Endodermal cell (in vitro differentiated cells): Measurements from ENCODE around the gene RASEF. TPM values are rescaled to one million over a fixed set of nuclear protein-coding genes. Genes with fewer than 3 reads are reported as not detected.

Source experiments
- DNase-seq: peaks from one replicate; pipeline ENCODE4 v3.0.0-alpha.2; 2017
- H3K27ac ChIP-seq: 2 replicates; pipeline ENCODE4 v1.5.1; 2013; ENCODE audit warnings: mild to moderate bottlenecking, low read depth, low read length, moderate library complexity
- H3K27me3 ChIP-seq: 2 replicates; pipeline ENCODE4 v1.6.1; 2013; ENCODE audit warnings: mild to moderate bottlenecking, low read length, moderate library complexity; ENCODE audit not compliant: insufficient read depth, control insufficient read depth, poor library complexity, severe bottlenecking
- H3K36me3 ChIP-seq: 2 replicates; pipeline ENCODE4 v1.7.0; 2013; ENCODE audit warnings: mild to moderate bottlenecking, low read length, moderate library complexity; ENCODE audit not compliant: control insufficient read depth, insufficient read depth
- H3K4me1 ChIP-seq: one replicate; pipeline ENCODE4 v1.7.0; 2013; ENCODE audit warnings: low read length; ENCODE audit not compliant: control insufficient read depth, insufficient read depth
- H3K4me3 ChIP-seq: 2 replicates; pipeline ENCODE4 v1.5.1; 2013; ENCODE audit warnings: mild to moderate bottlenecking, low read length, moderate library complexity
- H3K9ac ChIP-seq: 2 replicates; pipeline ENCODE4 v1.6.1; 2013; ENCODE audit warnings: mild to moderate bottlenecking, low read length, moderate library complexity; ENCODE audit not compliant: poor library complexity, severe bottlenecking; ENCODE audit errors: extremely low read depth
- H3K9me3 ChIP-seq: 2 replicates; pipeline ENCODE4 v1.6.1; 2013; ENCODE audit warnings: mild to moderate bottlenecking, low read length, moderate library complexity; ENCODE audit not compliant: control insufficient read depth
- H3K27ac Mint-ChIP-seq: 2 replicates; pipeline ENCODE4 v1.8.0; 2020; ENCODE audit warnings: mixed read lengths
- H3K27me3 Mint-ChIP-seq: 2 replicates; pipeline ENCODE4 v1.8.0; 2021; ENCODE audit warnings: mild to moderate bottlenecking, mixed read lengths; ENCODE audit not compliant: insufficient read depth
- H3K36me3 Mint-ChIP-seq: 2 replicates; pipeline ENCODE4 v1.8.0; 2020; ENCODE audit warnings: low read depth, mixed read lengths
- H3K4me1 Mint-ChIP-seq: 2 replicates; pipeline ENCODE4 v1.8.0; 2020; ENCODE audit warnings: mixed read lengths
- H3K4me3 Mint-ChIP-seq: 2 replicates; pipeline ENCODE4 v1.8.0; 2020; ENCODE audit warnings: mild to moderate bottlenecking, moderate library complexity, mixed read lengths
- H3K9me3 Mint-ChIP-seq: 2 replicates; pipeline ENCODE4 v1.8.0; 2020; ENCODE audit warnings: mild to moderate bottlenecking, mixed read lengths
- CTCF ChIP-seq: fragments of 200-600 bp; sonication (generic); conservative IDR thresholded peaks from 2 replicates; pipeline ENCODE4 v1.5.0; 2021; ENCODE audit warnings: antibody characterized with exemption, mild to moderate bottlenecking
- WGBS, 2 experiments: methylation state at CpG; one replicate each; pipeline versions ENCODE4 v1.1.5 to v1.1.7; 2013; ENCODE audit warnings: missing lambda C conversion rate in 2 of 2, mixed read lengths in 1 of 2; ENCODE audit not compliant: insufficient coverage in 1 of 2, insufficient read length in 1 of 2; 5-methylcytosine and 5-hydroxymethylcytosine counted together
- total RNA-seq, 2 donors: library from RNA; stranded (reverse); fragmentation: NEBNext Ultra II Directional in 1 of 2; extraction: Animal tissue kit (Norgen Biotek cat#: 25700) in 1 of 2; gene quantifications; 2 replicates in 1 of 2; 3 replicates in 1 of 2; pipeline ENCODE4 v1.2.1, GENCODE V29; 2021

The RASEF gene
- total RNA-seq, 2 donors from 2014 or later = 1.1 to 1.7 TPM

DNA sequence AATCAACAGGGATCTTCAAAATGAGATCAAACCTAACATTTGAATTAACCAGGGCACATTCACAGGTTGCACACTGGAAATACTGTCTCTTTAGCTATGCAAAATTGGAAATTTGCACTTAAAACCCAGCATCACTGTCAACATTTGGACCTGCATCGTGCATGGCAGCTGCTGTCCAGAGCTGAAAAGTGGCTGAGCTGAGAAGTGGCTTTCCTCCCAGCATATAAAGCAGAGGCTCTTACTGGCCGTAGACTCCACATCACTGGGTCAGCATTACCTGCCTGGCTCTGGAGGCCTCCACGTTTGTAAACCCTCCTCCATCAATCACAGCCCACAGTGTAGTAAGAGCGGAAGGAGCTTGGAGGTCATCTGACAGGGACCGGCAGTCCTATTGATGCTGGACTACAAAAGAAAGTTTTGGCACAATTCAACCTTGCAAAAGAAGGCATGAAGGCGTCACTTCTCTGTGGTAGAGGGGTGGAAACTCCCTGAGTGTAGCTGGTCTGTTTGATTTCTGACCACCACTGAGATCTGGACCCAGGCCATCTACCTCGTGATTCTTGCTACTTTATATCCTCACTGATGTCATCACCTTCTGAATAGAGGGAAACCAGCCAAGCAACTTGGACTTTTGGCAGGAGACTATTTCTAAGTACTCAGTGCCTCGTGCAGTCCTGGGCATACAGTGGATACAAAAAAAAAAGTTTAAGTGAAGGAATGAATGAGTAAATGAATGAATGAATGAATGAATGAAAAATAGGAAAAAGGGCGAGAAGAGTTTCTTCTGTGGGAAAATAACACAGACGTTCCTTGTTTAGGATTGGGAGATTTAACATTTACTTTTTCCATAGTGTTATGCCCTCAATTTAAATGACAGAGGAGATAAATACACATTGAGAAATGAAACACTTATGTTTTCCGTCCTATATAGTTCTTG lies 14.8 kb downstream of the RASEF start:
- H3K27me3 ChIP-seq = no peaks in the 10 kb centered on the region
- H3K27me3 Mint-ChIP-seq = peaks cover 3% of the 10 kb centered on the region
- no peak overlapping the region for H3K4me3 Mint-ChIP-seq
- no peaks in the 10 kb centered on the region for H3K9me3 ChIP-seq
- no peak overlapping the region for H3K9ac ChIP-seq
- H3K36me3 Mint-ChIP-seq = no peaks in the 10 kb centered on the region
- H3K4me3 ChIP-seq = no peak overlapping the region
- H3K36me3 ChIP-seq = no peaks in the 10 kb centered on the region
- H3K27ac ChIP-seq = no peak overlapping the region
- no peak for DNase-seq
- peaks cover 3% of the 10 kb centered on the region for H3K9me3 Mint-ChIP-seq
- no peaks in the 10 kb centered on the region for H3K4me1 ChIP-seq
- no peak overlapping the region for H3K27ac Mint-ChIP-seq
- WGBS, 2 experiments = 80 to 91% methylated on average over 7 to 11 of the region's 11 CpGs
- no peak for TF ChIP-seq CTCF
- H3K4me1 Mint-ChIP-seq = no peaks in the 10 kb centered on the region

- Histone ChIP-seq H3K9me3 (no peaks in the 10 kb centered on the region), H3K27ac (no peak overlapping the region), H3K9ac (no peak overlapping the region), H3K4me1 (no peaks in the 10 kb centered on the region), H3K4me3 (no peak overlapping the region), H3K36me3 (no peaks in the 10 kb centered on the region), H3K27me3 (no peaks in the 10 kb centered on the region)
- WGBS, 2 experiments = 91 to 92% methylated on average over 7 of the region's 7 CpGs
- Mint-ChIP-seq H3K27me3 (peaks cover 6% of the 10 kb centered on the region), H3K4me3 (no peak overlapping the region), H3K4me1 (peaks cover 8% of the 10 kb centered on the region), H3K9me3 (no peaks in the 10 kb centered on the region), H3K36me3 (no peaks in the 10 kb centered on the region), H3K27ac (no peak overlapping the region)
- DNase-seq = no peak
- no peak for TF ChIP-seq CTCF
Observed at GRCh38 chr9:83043597-83043996, 19.3 kb downstream of the RASEF start.

- no peaks in the 10 kb centered on the region for H3K27me3 ChIP-seq
- peaks cover 8% of the 10 kb centered on the region for H3K4me1 Mint-ChIP-seq
- no peak for DNase-seq
- no peak overlapping the region for H3K9ac ChIP-seq
- no peaks in the 10 kb centered on the region for H3K4me1 ChIP-seq
- H3K9me3 Mint-ChIP-seq = no peaks in the 10 kb centered on the region
- TF ChIP-seq CTCF = no peak
- no peak overlapping the region for H3K27ac Mint-ChIP-seq
- no peaks in the 10 kb centered on the region for H3K9me3 ChIP-seq
- H3K4me3 ChIP-seq = no peak overlapping the region
- H3K27ac ChIP-seq = no peak overlapping the region
- 71 to 80% methylated on average over 1 of the region's 1 CpG for WGBS, 2 experiments
- H3K36me3 ChIP-seq = no peaks in the 10 kb centered on the region
- H3K4me3 Mint-ChIP-seq = no peak overlapping the region
- H3K36me3 Mint-ChIP-seq = no peaks in the 10 kb centered on the region
- H3K27me3 Mint-ChIP-seq = peaks cover 6% of the 10 kb centered on the region
Observed at GRCh38 chr9:83041771-83042170, 21.2 kb downstream of the RASEF start.
